A549 (cell line): ENCODE data around the gene MTHFR. TPM values are rescaled to one million over a fixed set of nuclear protein-coding genes. Genes with fewer than 3 reads are reported as not detected.

Experiments used
- ATAC-seq, 2 experiments: fragments of 200-7000 bp in 1 of 2; fragments of >200 bp in 1 of 2; cut with Nextera tagmentation in 1 of 2; cut with Tn5 transposase in 1 of 2; 3 replicates each; pipeline versions ENCODE4 v1.8.0 to v1.9.1; 2018 to 2020; ENCODE audit warnings: mild to moderate bottlenecking in 1 of 2, moderate library complexity in 1 of 2
- CTCF ChIA-PET: fragments of 300-600 bp; sonication (Branson Sonifier 250); formaldehyde crosslinking; extraction: SDS; loops from one replicate; lab custom pipeline; 2021; ENCODE audit warnings: antibody characterized with exemption, inconsistent platforms; lab: Yijun Ruan, JAX
- POLR2A ChIA-PET: fragments of 350-600 bp; formaldehyde crosslinking; extraction: SDS; loops from one replicate; lab custom pipeline; 2021; ENCODE audit warnings: antibody characterized with exemption, inconsistent platforms; lab: Yijun Ruan, JAX
- DNase-seq, 2 experiments: peaks; one replicate each; pipeline versions ENCODE4 v3.0.0 to v3.0.0-alpha.2; 2011 to 2016; ENCODE audit warnings: low read depth in 1 of 2, low spot score in 1 of 2
- FAIRE-seq: peaks from 2 replicates; lab custom pipeline; 2011; peaks lifted over from hg19 to GRCh38; lab: Jason Lieb, UNC
- H3K27ac ChIP-seq, 2 experiments: fragments of >200 bp; sonication (Bioruptor Twin); formaldehyde crosslinking; 3 replicates each; pipeline ENCODE4 v1.5.1; 2016 to 2017
- H3K4me1 ChIP-seq: fragments of >200 bp; sonication (Bioruptor Twin); formaldehyde crosslinking; 3 replicates; pipeline ENCODE4 v1.6.1; 2016
- H3K4me2 ChIP-seq: fragments of >200 bp; sonication (Bioruptor Twin); formaldehyde crosslinking; 3 replicates; pipeline ENCODE4 v1.6.1; 2016
- H3K4me3 ChIP-seq: fragments of >200 bp; sonication (Bioruptor Twin); formaldehyde crosslinking; 3 replicates; pipeline ENCODE4 v1.5.1; 2016
- H3K9me3 ChIP-seq: fragments of >200 bp; sonication (Bioruptor Twin); formaldehyde crosslinking; 3 replicates; pipeline ENCODE4 v1.6.1; 2016
- BCL3 ChIP-seq: fragments of >200 bp; sonication (Bioruptor Twin); formaldehyde crosslinking; IDR thresholded peaks from 3 replicates; pipeline ENCODE4 v1.6.1; 2016
- CEBPB ChIP-seq, 2 experiments: fragments of >200 bp in 1 of 2; sonication (Bioruptor Twin) in 1 of 2; formaldehyde crosslinking in 1 of 2; IDR thresholded peaks; 2 replicates each; pipeline ENCODE4 v1.6.1; 2012 to 2016
- ELK1 ChIP-seq: fragments of 150-350 bp; IDR thresholded peaks from 2 replicates; pipeline ENCODE4 v1.6.1; 2014; ENCODE audit warnings: low read depth, mild to moderate bottlenecking, low read length
- GATA3 ChIP-seq: IDR thresholded peaks from 2 replicates; pipeline ENCODE4 v1.6.1; 2012; ENCODE audit warnings: borderline replicate concordance
- HDAC2 ChIP-seq: fragments of 200-600 bp; sonication (generic); IDR thresholded peaks from 2 replicates; pipeline ENCODE4 v1.6.1; 2016
- HEYL ChIP-seq: fragments of 250-450 bp; sonication (Bioruptor Pico); IDR thresholded peaks from 2 replicates; pipeline ENCODE4 v1.8.0; 2021; ENCODE audit warnings: mild to moderate bottlenecking, moderate library complexity
- PBX3 ChIP-seq: IDR thresholded peaks from 2 replicates; pipeline ENCODE4 v1.6.1; 2012
- PHF8 ChIP-seq: fragments of 200-600 bp; sonication (generic); IDR thresholded peaks from 2 replicates; pipeline ENCODE4 v1.6.1; 2016; ENCODE audit warnings: low read depth, mild to moderate bottlenecking, antibody characterized with exemption, moderate library complexity, borderline replicate concordance
- RARB ChIP-seq: fragments of 250-450 bp; sonication (Bioruptor Pico); IDR thresholded peaks from 2 replicates; pipeline ENCODE4 v1.8.0; 2021; ENCODE audit warnings: mild to moderate bottlenecking, moderate library complexity
- REST ChIP-seq: fragments of 200-600 bp; sonication (generic); IDR thresholded peaks from 2 replicates; pipeline ENCODE4 v1.6.1; 2016; ENCODE audit warnings: antibody characterized with exemption, mild to moderate bottlenecking, moderate library complexity
- TFCP2L1 ChIP-seq: fragments of 250-450 bp; sonication (Bioruptor Pico); IDR thresholded peaks from 2 replicates; pipeline ENCODE4 v1.5.0; 2021; ENCODE audit warnings: mild to moderate bottlenecking
- WGBS: methylation state at CpG from one replicate; pipeline ENCODE4 v1.1.6; 2017; ENCODE audit errors: missing lambda C conversion rate; 5-methylcytosine and 5-hydroxymethylcytosine counted together
- polyA plus RNA-seq, 4 experiments: library from polyadenylated mRNA; depleted of rRNA in 3 of 4; stranded (reverse); fragments of >200 nt; fragmentation: RNase III in 1 of 4; extraction: RNeasy Plus Mini Kit Qiagen cat#74134 plus additional on column Dnase treatment in 1 of 4; gene quantifications; 2 replicates in 3 of 4; 3 replicates in 1 of 4; pipeline ENCODE4 v1.2.3, GENCODE V29; 2011 to 2017

Gene MTHFR
- polyA plus RNA-seq, 2 of the 4 experiments (the other 2 are of a cell fraction) = 4.5 to 5.2 TPM

GRCh38 chr1:11817192-11817591 is 11.4 kb upstream of the MTHFR start (continued):
- TF ChIP-seq REST (no peak), GATA3 (no peak), RARB (CRISPR knock-in tag) (no peak)

GRCh38 chr1:11813021-11813420 is 7.3 kb upstream of the MTHFR start:
- 85% methylated on average over 5 of the region's 5 CpGs for WGBS
- ATAC-seq (no peak), DNase-seq (no peak), FAIRE-seq (no peak)
- no peaks in the 10 kb centered on the region for H3K4me1 ChIP-seq
- no peak overlapping the region for H3K4me2 ChIP-seq
- H3K4me3 ChIP-seq = no peak overlapping the region
- TF ChIP-seq BCL3 = no peak
- H3K9me3 ChIP-seq = no peaks in the 10 kb centered on the region
- CTCF ChIA-PET = interaction anchor here (0.7 kb wide), 1 partner anchor 16 kb away, joined by 3 read pairs; no protein-coding TSS in a partner anchor
- POLR2A ChIA-PET = interaction anchor here (0.7 kb wide), 1 partner anchor 15 kb away, joined by 3 read pairs; no protein-coding TSS in a partner anchor
- H3K27ac ChIP-seq = no peak overlapping the region

GRCh38 chr1:11807133-11807532 is 1.4 kb upstream of the MTHFR start:
- Histone ChIP-seq H3K9me3 (no peaks in the 10 kb centered on the region), H3K4me1 (peaks cover 26% of the 10 kb centered on the region), H3K27ac (peak overlapping the region; percentile 91 to 95; a peak in 4 of 6 replicates), H3K4me2 (peak overlapping the region; percentile 86), H3K4me3 (peak overlapping the region; percentile 59)
- ATAC-seq (no peak), DNase-seq (no peak), FAIRE-seq (no peak)
- no peak for TF ChIP-seq HEYL (CRISPR knock-in tag)
- TF ChIP-seq TFCP2L1 (CRISPR knock-in tag) = no peak
- TF ChIP-seq CEBPB (IDR thresholded peaks at IDR 0.05) = no peak
- no peak for TF ChIP-seq BCL3
- no peak for TF ChIP-seq ELK1
- TF ChIP-seq PBX3 = no peak
- TF ChIP-seq HDAC2 = no peak
- TF ChIP-seq PHF8 = no peak
- ChIA-PET CTCF (interaction anchor here (1.2 to 1.7 kb wide), 3 partner anchors 22 to 33 kb away, joined by 3 to 4 read pairs (median 3); no protein-coding TSS in a partner anchor), POLR2A (interaction anchor here (1.1 to 2.8 kb wide), 3 partner anchors 70 to 212 kb away, joined by 3 to 23 read pairs (median 6); no protein-coding TSS in a partner anchor)
- WGBS = 33% methylated on average over 2 of the region's 2 CpGs
